Measurements from ENCODE around the gene SDK2. TPM values are rescaled to one million over a fixed set of nuclear protein-coding genes. Genes with fewer than 3 reads are reported as not detected.

The SDK2 gene
- total RNA-seq, 1 donor from 2014 or later: 31.2 TPM

DNA sequence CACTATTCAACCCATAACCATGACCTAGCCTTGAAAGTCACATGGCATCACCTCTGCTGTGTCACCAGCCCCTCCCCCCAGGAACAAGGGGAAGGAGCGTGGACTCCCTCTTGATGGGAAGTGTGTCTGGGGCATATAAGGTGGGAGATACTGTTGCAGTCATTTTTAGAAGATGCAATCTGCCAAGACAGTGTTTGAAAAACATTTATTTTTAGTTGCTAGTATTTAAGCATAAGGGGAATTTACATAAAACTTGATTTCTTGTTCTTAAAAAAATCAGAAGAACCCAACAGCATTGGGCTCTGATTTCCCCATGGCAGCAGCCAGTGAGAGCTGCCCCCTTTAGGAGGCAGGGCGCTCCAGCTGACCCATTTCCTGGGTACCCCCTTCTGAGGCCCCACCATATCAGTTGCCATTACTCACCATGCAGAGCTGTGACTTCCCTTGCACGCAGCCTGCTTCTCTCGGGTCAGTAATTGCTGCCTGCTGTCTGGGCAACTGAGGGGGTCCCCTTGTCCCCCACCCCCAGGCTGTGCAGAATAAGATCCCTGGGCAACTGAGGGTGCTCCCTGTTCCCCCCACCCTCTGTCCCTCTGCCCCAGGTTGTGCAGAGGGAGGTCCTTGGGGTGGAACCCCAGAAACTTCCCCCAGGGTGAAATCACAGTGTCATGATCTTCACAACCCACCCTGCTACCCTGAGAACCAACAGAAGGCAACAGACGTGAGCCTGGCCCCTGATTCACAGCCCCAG is 320.7 kb downstream of the SDK2 start:
- no peaks in the 10 kb centered on the region for H3K36me3 Mint-ChIP-seq (ENCODE audit: low read depth)
- peaks cover 30% of the 10 kb centered on the region for H3K4me1 Mint-ChIP-seq
- H3K9me3 Mint-ChIP-seq: no peaks in the 10 kb centered on the region
- H3K4me3 Mint-ChIP-seq: no peak overlapping the region
- H3K27ac Mint-ChIP-seq (ENCODE audit: unreplicated experiment): no peak overlapping the region
- TF ChIP-seq, protein P1, sequence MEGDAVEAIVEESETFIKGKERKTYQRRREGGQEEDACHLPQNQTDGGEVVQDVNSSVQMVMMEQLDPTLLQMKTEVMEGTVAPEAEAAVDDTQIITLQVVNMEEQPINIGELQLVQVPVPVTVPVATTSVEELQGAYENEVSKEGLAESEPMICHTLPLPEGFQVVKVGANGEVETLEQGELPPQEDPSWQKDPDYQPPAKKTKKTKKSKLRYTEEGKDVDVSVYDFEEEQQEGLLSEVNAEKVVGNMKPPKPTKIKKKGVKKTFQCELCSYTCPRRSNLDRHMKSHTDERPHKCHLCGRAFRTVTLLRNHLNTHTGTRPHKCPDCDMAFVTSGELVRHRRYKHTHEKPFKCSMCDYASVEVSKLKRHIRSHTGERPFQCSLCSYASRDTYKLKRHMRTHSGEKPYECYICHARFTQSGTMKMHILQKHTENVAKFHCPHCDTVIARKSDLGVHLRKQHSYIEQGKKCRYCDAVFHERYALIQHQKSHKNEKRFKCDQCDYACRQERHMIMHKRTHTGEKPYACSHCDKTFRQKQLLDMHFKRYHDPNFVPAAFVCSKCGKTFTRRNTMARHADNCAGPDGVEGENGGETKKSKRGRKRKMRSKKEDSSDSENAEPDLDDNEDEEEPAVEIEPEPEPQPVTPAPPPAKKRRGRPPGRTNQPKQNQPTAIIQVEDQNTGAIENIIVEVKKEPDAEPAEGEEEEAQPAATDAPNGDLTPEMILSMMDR (conservative IDR thresholded peaks at IDR 0.05): no peak
- no peaks in the 10 kb centered on the region for H3K27me3 Mint-ChIP-seq (ENCODE audit: low read depth)
- no peak for DNase-seq (ENCODE audit: low read depth, low spot score)

GRCh38 chr17:73320601-73321264 is 323.5 kb downstream of the SDK2 start:
- Mint-ChIP-seq H3K27ac (ENCODE audit: unreplicated experiment) (no peak overlapping the region), H3K4me1 (peaks cover 39% of the 10 kb centered on the region)

GRCh38 chr17:73319766-73320165 is 324.5 kb downstream of the SDK2 start:
- DNase-seq (ENCODE audit: low read depth, low spot score): no peak
- no peak overlapping the region for H3K27ac Mint-ChIP-seq (ENCODE audit: unreplicated experiment)
- no peaks in the 10 kb centered on the region for H3K9me3 Mint-ChIP-seq
- H3K27me3 Mint-ChIP-seq (ENCODE audit: low read depth): peaks cover 5% of the 10 kb centered on the region
- H3K4me1 Mint-ChIP-seq: peaks cover 30% of the 10 kb centered on the region
- H3K4me3 Mint-ChIP-seq: peak overlapping the region; percentile 10
- TF ChIP-seq, protein P1 (conservative IDR thresholded peaks at IDR 0.05): no peak
- no peaks in the 10 kb centered on the region for H3K36me3 Mint-ChIP-seq (ENCODE audit: low read depth)

More at GRCh38 chr17:73320601-73321264, 323.5 kb downstream of the SDK2 start:
- TF ChIP-seq, protein P1 (conservative IDR thresholded peaks at IDR 0.05): no peak
- H3K9me3 Mint-ChIP-seq: no peaks in the 10 kb centered on the region
- no peaks in the 10 kb centered on the region for H3K27me3 Mint-ChIP-seq (ENCODE audit: low read depth)
- H3K36me3 Mint-ChIP-seq (ENCODE audit: low read depth): no peaks in the 10 kb centered on the region
- no peak for DNase-seq (ENCODE audit: low read depth, low spot score)
- H3K4me3 Mint-ChIP-seq: no peak overlapping the region

- no peak for DNase-seq (ENCODE audit: low read depth, low spot score)
- TF ChIP-seq, protein P1 (conservative IDR thresholded peaks at IDR 0.05): no peak
- no peak overlapping the region for H3K4me3 Mint-ChIP-seq
These were observed 325.4 kb downstream of the SDK2 start for GRCh38 chr17:73318836-73319235.

GRCh38 chr17:73318427-73318813 is 325.8 kb downstream of the SDK2 start:
- no peaks in the 10 kb centered on the region for H3K36me3 Mint-ChIP-seq (ENCODE audit: low read depth)
- no peaks in the 10 kb centered on the region for H3K9me3 Mint-ChIP-seq
- H3K4me1 Mint-ChIP-seq: peaks cover 23% of the 10 kb centered on the region
- peaks cover 12% of the 10 kb centered on the region for H3K27me3 Mint-ChIP-seq (ENCODE audit: low read depth)
- DNase-seq (ENCODE audit: low read depth, low spot score): no peak
- TF ChIP-seq, protein P1 (conservative IDR thresholded peaks at IDR 0.05): no peak
- no peak overlapping the region for H3K4me3 Mint-ChIP-seq
- no peak overlapping the region for H3K27ac Mint-ChIP-seq (ENCODE audit: unreplicated experiment)

More at GRCh38 chr17:73318836-73319235, 325.4 kb downstream of the SDK2 start:
- Mint-ChIP-seq H3K9me3 (no peaks in the 10 kb centered on the region), H3K27me3 (ENCODE audit: low read depth) (peaks cover 10% of the 10 kb centered on the region), H3K27ac (ENCODE audit: unreplicated experiment) (no peak overlapping the region), H3K4me1 (peaks cover 22% of the 10 kb centered on the region), H3K36me3 (ENCODE audit: low read depth) (no peaks in the 10 kb centered on the region)
